Measurements from ENCODE around the gene EVI5. TPM values are rescaled to one million over a fixed set of nuclear protein-coding genes. Genes with fewer than 3 reads are reported as not detected.

Gene EVI5
- total RNA-seq, 2 donors from 2014 or later: 7.9 to 18.9 TPM

- Histone ChIP-seq H3K36me3 (replicated peaks in 1 of 2; ENCODE audit: insufficient read depth in 1 of 2, low read depth in 2 of 2) (no peaks in the 10 kb centered on the region), H3K27me3 (no peaks in the 10 kb centered on the region), H3K4me3 (no peak overlapping the region), H3K4me1 (no peaks in the 10 kb centered on the region), H3K27ac (no peak overlapping the region), H3K9me3 (no peaks in the 10 kb centered on the region)
- intact Hi-C loops (cut with DNase I): no loop called here
- DNase-seq: no peak
- ATAC-seq: no peak
- WGBS, 2 donors: 56 to 61% methylated on average over 1 of the region's 1 CpG
- TF ChIP-seq, protein P1, sequence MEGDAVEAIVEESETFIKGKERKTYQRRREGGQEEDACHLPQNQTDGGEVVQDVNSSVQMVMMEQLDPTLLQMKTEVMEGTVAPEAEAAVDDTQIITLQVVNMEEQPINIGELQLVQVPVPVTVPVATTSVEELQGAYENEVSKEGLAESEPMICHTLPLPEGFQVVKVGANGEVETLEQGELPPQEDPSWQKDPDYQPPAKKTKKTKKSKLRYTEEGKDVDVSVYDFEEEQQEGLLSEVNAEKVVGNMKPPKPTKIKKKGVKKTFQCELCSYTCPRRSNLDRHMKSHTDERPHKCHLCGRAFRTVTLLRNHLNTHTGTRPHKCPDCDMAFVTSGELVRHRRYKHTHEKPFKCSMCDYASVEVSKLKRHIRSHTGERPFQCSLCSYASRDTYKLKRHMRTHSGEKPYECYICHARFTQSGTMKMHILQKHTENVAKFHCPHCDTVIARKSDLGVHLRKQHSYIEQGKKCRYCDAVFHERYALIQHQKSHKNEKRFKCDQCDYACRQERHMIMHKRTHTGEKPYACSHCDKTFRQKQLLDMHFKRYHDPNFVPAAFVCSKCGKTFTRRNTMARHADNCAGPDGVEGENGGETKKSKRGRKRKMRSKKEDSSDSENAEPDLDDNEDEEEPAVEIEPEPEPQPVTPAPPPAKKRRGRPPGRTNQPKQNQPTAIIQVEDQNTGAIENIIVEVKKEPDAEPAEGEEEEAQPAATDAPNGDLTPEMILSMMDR (IDR thresholded peaks at IDR 0.05): no peak
- no peak for TF ChIP-seq POLR2A (IDR thresholded peaks at IDR 0.05)
Observed at GRCh38 chr1:92797961-92798360, 13.1 kb upstream of the EVI5 start.

GRCh38 chr1:92797297-92797696 lies 12.4 kb upstream of the EVI5 start:
- Histone ChIP-seq H3K36me3 (replicated peaks in 1 of 2; ENCODE audit: insufficient read depth in 1 of 2, low read depth in 2 of 2) (no peaks in the 10 kb centered on the region), H3K27me3 (no peaks in the 10 kb centered on the region), H3K4me1 (no peaks in the 10 kb centered on the region), H3K27ac (no peak overlapping the region), H3K4me3 (no peak overlapping the region), H3K9me3 (no peaks in the 10 kb centered on the region)
- ATAC-seq (no peak), DNase-seq (no peak)
- intact Hi-C loops (cut with DNase I): no loop called here
- no peak for TF ChIP-seq POLR2A (IDR thresholded peaks at IDR 0.05)
- TF ChIP-seq, protein P1 (IDR thresholded peaks at IDR 0.05): no peak

DNA sequence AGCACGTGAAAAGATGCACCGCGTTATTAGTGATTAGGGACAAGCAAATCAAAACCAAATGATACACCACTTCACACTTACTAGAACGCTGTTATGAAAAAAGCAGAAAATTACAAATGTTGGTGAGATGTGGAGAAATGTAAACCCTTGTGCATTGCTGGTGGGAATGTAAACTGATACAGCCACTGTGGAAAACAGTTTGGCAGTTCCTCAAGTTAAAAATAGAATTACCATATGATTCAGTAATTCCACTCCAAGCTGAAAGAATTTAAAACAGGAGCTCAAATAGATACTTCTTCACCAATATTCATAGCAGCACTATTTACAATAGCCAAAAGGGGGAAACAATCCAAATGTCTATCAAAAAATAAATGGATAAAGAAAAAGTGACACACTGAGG lies 10.3 kb upstream of the EVI5 start:
- Histone ChIP-seq H3K27ac (no peak overlapping the region), H3K36me3 (replicated peaks in 1 of 2; ENCODE audit: insufficient read depth in 1 of 2, low read depth in 2 of 2) (no peaks in the 10 kb centered on the region), H3K4me1 (no peaks in the 10 kb centered on the region), H3K27me3 (no peaks in the 10 kb centered on the region), H3K9me3 (no peaks in the 10 kb centered on the region), H3K4me3 (no peak overlapping the region)
- 89 to 92% methylated on average over 4 of the region's 4 CpGs for WGBS, 2 donors
- TF ChIP-seq, protein P1 (IDR thresholded peaks at IDR 0.05): no peak
- TF ChIP-seq POLR2A (IDR thresholded peaks at IDR 0.05): no peak
- DNase-seq (no peak), ATAC-seq (no peak)
- intact Hi-C loops (cut with DNase I): no loop called here

- no peak overlapping the region for H3K4me3 ChIP-seq
- DNase-seq (no peak), ATAC-seq (no peak)
- 70 to 84% methylated on average over 3 of the region's 3 CpGs for WGBS, 2 donors
- no peaks in the 10 kb centered on the region for H3K9me3 ChIP-seq
- no peaks in the 10 kb centered on the region for H3K36me3 ChIP-seq (replicated peaks in 1 of 2; ENCODE audit: insufficient read depth in 1 of 2, low read depth in 2 of 2)
- intact Hi-C loops (cut with DNase I): no loop called here
- H3K27me3 ChIP-seq: no peaks in the 10 kb centered on the region
- TF ChIP-seq, protein P1 (IDR thresholded peaks at IDR 0.05): no peak
- no peak for TF ChIP-seq POLR2A (IDR thresholded peaks at IDR 0.05)
- H3K4me1 ChIP-seq: no peaks in the 10 kb centered on the region
- H3K27ac ChIP-seq: no peak overlapping the region
Observed at GRCh38 chr1:92792340-92792782, 7.5 kb upstream of the EVI5 start.

DNA sequence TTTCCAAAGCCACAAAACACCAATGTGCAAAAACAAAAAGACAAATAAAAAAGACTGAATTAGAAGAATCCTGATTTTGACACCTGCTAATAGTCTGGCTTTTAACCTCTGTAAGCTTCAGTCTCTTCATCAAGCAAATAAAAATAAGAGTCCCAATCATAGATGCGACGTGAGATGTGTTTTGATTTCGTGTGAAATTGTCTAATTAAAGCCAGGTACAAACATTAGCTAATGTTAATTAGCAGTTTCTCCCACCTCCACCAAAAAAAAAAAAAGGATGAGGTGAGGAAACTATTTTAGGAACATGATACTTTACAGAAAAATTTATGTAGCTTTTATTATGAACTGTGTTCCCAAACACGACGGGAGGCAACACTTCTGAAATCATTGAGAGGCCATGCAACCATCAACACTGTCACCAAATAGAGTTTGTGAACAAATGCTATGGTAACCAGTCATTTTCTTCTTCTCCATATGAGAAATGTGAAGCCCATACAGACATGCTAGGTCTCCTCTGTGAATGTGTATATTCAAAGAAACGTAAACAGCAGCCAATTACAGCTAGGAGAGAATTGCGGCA lies 6.7 kb upstream of the EVI5 start:
- Histone ChIP-seq H3K27ac (no peak overlapping the region), H3K4me1 (no peaks in the 10 kb centered on the region), H3K9me3 (no peaks in the 10 kb centered on the region), H3K36me3 (replicated peaks in 1 of 2; ENCODE audit: insufficient read depth in 1 of 2, low read depth in 2 of 2) (no peaks in the 10 kb centered on the region), H3K27me3 (no peaks in the 10 kb centered on the region), H3K4me3 (no peak overlapping the region)
- TF ChIP-seq, protein P1 (IDR thresholded peaks at IDR 0.05): no peak
- no peak for TF ChIP-seq POLR2A (IDR thresholded peaks at IDR 0.05)
- no peak for DNase-seq
- 58 to 65% methylated on average over 7 of the region's 7 CpGs for WGBS, 2 donors
- intact Hi-C loops (cut with DNase I): no loop called here
- ATAC-seq: no peak

All from body of pancreas (tissue), 4 donors.